Keratinocyte (primary cell): ENCODE measurements around the gene DMD. TPM values are rescaled to one million over a fixed set of nuclear protein-coding genes. Genes with fewer than 3 reads are reported as not detected.

Experiments used
- DNase-seq: peaks from one replicate; pipeline ENCODE4 v3.0.0-alpha.2; 2011; ENCODE audit warnings: low read depth, missing footprints, low spot score
- FAIRE-seq: peaks from 2 replicates; lab custom pipeline; 2011; peaks lifted over from hg19 to GRCh38; lab: Jason Lieb, UNC
- H2AFZ ChIP-seq: 2 replicates; pipeline ENCODE4 v1.6.0; 2012; ENCODE audit warnings: low read length, control low read depth, inconsistent platforms; ENCODE audit not compliant: control insufficient read depth
- H3K27ac ChIP-seq: 2 replicates; pipeline ENCODE4 v1.5.1; 2011; ENCODE audit warnings: low read length; ENCODE audit not compliant: control insufficient read depth, insufficient read depth
- H3K27me3 ChIP-seq: 3 replicates; pipeline ENCODE4 v1.6.0; 2011; ENCODE audit warnings: low read length; ENCODE audit not compliant: control insufficient read depth, insufficient read depth; ENCODE audit errors: extremely low read depth
- H3K36me3 ChIP-seq, 2 experiments: 2 replicates in 1 of 2; 3 replicates in 1 of 2; pipeline ENCODE4 v1.5.1; 2011; ENCODE audit warnings: low read length in 2 of 2, mild to moderate bottlenecking in 1 of 2; ENCODE audit not compliant: control insufficient read depth in 2 of 2, insufficient read depth in 2 of 2; ENCODE audit errors: extremely low read depth in 1 of 2
- H3K4me1 ChIP-seq: 3 replicates; pipeline ENCODE4 v1.5.1; 2011; ENCODE audit warnings: low read length; ENCODE audit not compliant: control insufficient read depth, insufficient read depth; ENCODE audit errors: extremely low read depth
- H3K4me2 ChIP-seq: 3 replicates; pipeline ENCODE4 v1.6.0; 2011; ENCODE audit warnings: low read depth, low read length; ENCODE audit not compliant: control insufficient read depth, insufficient read depth; ENCODE audit errors: extremely low read depth
- H3K4me3 ChIP-seq, 3 experiments: fragments of 200-600 bp in 1 of 3; sonication (generic) in 1 of 3; 2 replicates in 2 of 3; 3 replicates in 1 of 3; pipeline ENCODE4 v1.5.1; 2011 to 2016; ENCODE audit warnings: low read length in 3 of 3, mild to moderate bottlenecking in 3 of 3, control low read depth in 2 of 3, inconsistent platforms in 1 of 3, low read depth in 1 of 3, mixed read lengths in 1 of 3, mixed run types in 1 of 3, moderate library complexity in 1 of 3; ENCODE audit not compliant: control insufficient read depth in 2 of 3, insufficient read depth in 2 of 3; ENCODE audit errors: extremely low read depth in 1 of 3
- H3K79me2 ChIP-seq: 2 replicates; pipeline ENCODE4 v1.6.0; 2012; ENCODE audit warnings: low read length; ENCODE audit not compliant: control insufficient read depth, insufficient read depth
- H3K9ac ChIP-seq: 3 replicates; pipeline ENCODE4 v1.6.0; 2011; ENCODE audit warnings: low read length; ENCODE audit not compliant: control insufficient read depth, insufficient read depth; ENCODE audit errors: extremely low read depth
- H3K9me1 ChIP-seq: 3 replicates; pipeline ENCODE4 v1.6.0; 2011; ENCODE audit warnings: low read length; ENCODE audit not compliant: control insufficient read depth, insufficient read depth; ENCODE audit errors: extremely low read depth
- H3K9me3 ChIP-seq: 2 replicates; pipeline ENCODE4 v1.5.1; 2012; ENCODE audit warnings: low read depth, low read length; ENCODE audit not compliant: control insufficient read depth
- H4K20me1 ChIP-seq: 3 replicates; pipeline ENCODE4 v1.6.0; 2011; ENCODE audit warnings: low read length; ENCODE audit not compliant: control insufficient read depth, insufficient read depth; ENCODE audit errors: extremely low read depth
- CTCF ChIP-seq, 3 experiments: IDR thresholded peaks in 1 of 3; conservative IDR thresholded peaks in 1 of 3; optimal IDR thresholded peaks in 1 of 3; 2 replicates in 2 of 3; 3 replicates in 1 of 3; pipeline versions ENCODE3 to v1.5.1; 2011; ENCODE audit warnings: low read length in 3 of 3, mild to moderate bottlenecking in 3 of 3, moderate library complexity in 2 of 3, control low read depth in 1 of 3, inconsistent platforms in 1 of 3; ENCODE audit not compliant: insufficient read depth in 2 of 3; ENCODE audit errors: extremely low read depth in 1 of 3
- EZH2 ChIP-seq: IDR thresholded peaks from one replicate; pipeline ENCODE4 v1.6.1; 2012; ENCODE audit warnings: inconsistent platforms, mild to moderate bottlenecking, low read length, moderate library complexity
- dilution Hi-C: fragments of 300-500 bp; cut with MboI; formaldehyde crosslinking; loops from one replicate; pipeline ENCODE4 v1.7.0; 2020; ENCODE audit warnings: low sequenced_read_pairs; ENCODE audit not compliant: extremely low pct_ligation_motif_present
- polyA plus RNA-seq, 5 experiments: library from polyadenylated mRNA; depleted of rRNA in 3 of 5; stranded (reverse) in 3 of 5; stranded (forward) in 1 of 5; unstranded in 1 of 5; fragments of >200 nt; gene quantifications; 1 replicate in 1 of 5; 2 replicates in 3 of 5; 3 replicates in 1 of 5; pipeline versions ENCODE4 v1.2.1 to v1.2.3, GENCODE V29; 2011 to 2012; ENCODE audit warnings: missing spikeins in 2 of 5, low read depth in 1 of 5, low replicate concordance in 1 of 5

DMD gene
- polyA plus RNA-seq, 1 donor (not counting 4 experiments of a cell fraction or from before 2014, with no cell fraction given), result 8.9 TPM

GRCh38 chrX:32016195-32016594 lies 1195.2 kb downstream of the DMD start:
- no peaks in the 10 kb centered on the region for H3K4me1 ChIP-seq
- H3K9me1 ChIP-seq, result no peaks in the 10 kb centered on the region
- no peaks in the 10 kb centered on the region for H3K27me3 ChIP-seq
- no peak for FAIRE-seq
- H3K36me3 ChIP-seq, result no peaks in the 10 kb centered on the region
- TF ChIP-seq CTCF (optimal IDR thresholded peaks at IDR 0.05 in 1 of 3, IDR thresholded peaks at IDR 0.05 in 1 of 3, conservative IDR thresholded peaks at IDR 0.05 in 1 of 3; ENCODE audit: extremely low read depth in 1 of 3, insufficient read depth in 2 of 3, low read length in 3 of 3) (no peak), EZH2 (no peak)
- H2AFZ ChIP-seq, result no peak overlapping the region
- H3K79me2 ChIP-seq, result no peaks in the 10 kb centered on the region
- H3K9ac ChIP-seq, result no peak overlapping the region
- no peaks in the 10 kb centered on the region for H3K9me3 ChIP-seq
- no peak overlapping the region for H3K27ac ChIP-seq
- H4K20me1 ChIP-seq, result no peaks in the 10 kb centered on the region
- no peak overlapping the region for H3K4me2 ChIP-seq
- no peak for DNase-seq
- dilution Hi-C loops, result no loop called here
- H3K4me3 ChIP-seq, result no peak overlapping the region

- no peak for TF ChIP-seq EZH2
- TF ChIP-seq CTCF (optimal IDR thresholded peaks at IDR 0.05 in 1 of 3, IDR thresholded peaks at IDR 0.05 in 1 of 3, conservative IDR thresholded peaks at IDR 0.05 in 1 of 3; ENCODE audit: extremely low read depth in 1 of 3, insufficient read depth in 2 of 3, low read length in 3 of 3), result no peak
- Histone ChIP-seq H3K4me2 (no peak overlapping the region), H3K9me1 (no peaks in the 10 kb centered on the region), H3K4me1 (no peaks in the 10 kb centered on the region), H3K36me3 (no peaks in the 10 kb centered on the region), H3K9ac (no peak overlapping the region), H3K4me3 (no peak overlapping the region), H3K27me3 (no peaks in the 10 kb centered on the region), H3K9me3 (no peaks in the 10 kb centered on the region), H2AFZ (no peak overlapping the region), H3K27ac (no peak overlapping the region), H4K20me1 (no peaks in the 10 kb centered on the region), H3K79me2 (no peaks in the 10 kb centered on the region)
- dilution Hi-C loops, result no loop called here
- DNase-seq, result no peak
- no peak for FAIRE-seq
These were observed 1200.4 kb downstream of the DMD start for GRCh38 chrX:32010948-32011347.
